GM21390 (cell line): ENCODE data around the gene KRTAP17-1.
"Not testable (repeated sequence)": the region's sequence is repeated elsewhere in the genome, so short reads cannot be mapped to it uniquely, and the experiment has no call there.

Experiments
- ATAC-seq: cut with Tn5 transposase; IDR thresholded peaks from one replicate; pipeline ENCODE4 v1.9.1; 2021; ENCODE audit not compliant: unreplicated experiment

KRTAP17-1 gene

GRCh38 chr17:41307647-41308046 is 7.9 kb downstream of the KRTAP17-1 start:
- ATAC-seq = no peak

GRCh38 chr17:41304091-41304490 is 11.4 kb downstream of the KRTAP17-1 start:
- no peak for ATAC-seq

- ATAC-seq = no peak
Measured at GRCh38 chr17:41302981-41303380, 12.5 kb downstream of the KRTAP17-1 start.

- ATAC-seq = no peak
Measured at GRCh38 chr17:41301916-41302901, 13.3 kb downstream of the KRTAP17-1 start, which contains the start of gene KRTAP29-1. Gene KRTAP29-1, minus strand, starts transcription at chr17:41302851. Its CDS starts 0 bp downstream, at chr17:41302851.

- ATAC-seq = no peak
Measured at GRCh38 chr17:41301204-41301790, 14.2 kb downstream of the KRTAP17-1 start.

GRCh38 chr17:41298458-41299135 is 16.9 kb downstream of the KRTAP17-1 start:
- no peak for ATAC-seq

GRCh38 chr17:41296846-41297245 is 18.7 kb downstream of the KRTAP17-1 start:
- ATAC-seq = no peak

- no peak for ATAC-seq
Measured at GRCh38 chr17:41294016-41294415, 21.5 kb downstream of the KRTAP17-1 start.

- ATAC-seq = no peak
Measured at GRCh38 chr17:41287050-41287449, 28.5 kb downstream of the KRTAP17-1 start.

- no peak for ATAC-seq
Measured at GRCh38 chr17:41284546-41284945, 31.0 kb downstream of the KRTAP17-1 start.

GRCh38 chr17:41284043-41284442 is 31.5 kb downstream of the KRTAP17-1 start:
- no peak for ATAC-seq

GRCh38 chr17:41278176-41278955 is 37.1 kb downstream of the KRTAP17-1 start:
- ATAC-seq = no peak

- ATAC-seq = not testable (repeated sequence)
Measured at GRCh38 chr17:41275648-41276190, 39.8 kb downstream of the KRTAP17-1 start, which contains the start of gene KRTAP9-7. Gene KRTAP9-7, plus strand, starts transcription at chr17:41275698. Its CDS starts 0 bp downstream, at chr17:41275698.

GRCh38 chr17:41271858-41272257 is 43.7 kb downstream of the KRTAP17-1 start:
- ATAC-seq = no peak

GRCh38 chr17:41271323-41271722 is 44.2 kb downstream of the KRTAP17-1 start:
- not testable (repeated sequence) for ATAC-seq

GRCh38 chr17:41267711-41268110 is 47.8 kb downstream of the KRTAP17-1 start:
- no peak for ATAC-seq

- ATAC-seq = no peak
Measured at GRCh38 chr17:41265078-41265477, 50.4 kb downstream of the KRTAP17-1 start, which contains the start of gene KRTAP9-6. Gene KRTAP9-6, plus strand, starts transcription at chr17:41265378. Its CDS starts 0 bp downstream, at chr17:41265378.
